Stimulated activated naive CD8-positive, alpha-beta T cell treated with anti-CD3 and anti-CD28 coated beads, Interleukin-15, Interleukin-2, amounts not matched to agents 100 ng/mL and 50 ng/mL, for 24 hours (primary cell): ENCODE data around the gene SLC30A2.

Experiments
- H3K27ac Mint-ChIP-seq: one replicate; pipeline ENCODE4 v1.8.0; 2021; ENCODE audit warnings: mild to moderate bottlenecking, mixed read lengths
- H3K27me3 Mint-ChIP-seq: one replicate; pipeline ENCODE4 v1.8.0; 2021; ENCODE audit warnings: mixed read lengths
- H3K36me3 Mint-ChIP-seq: one replicate; pipeline ENCODE4 v1.8.0; 2021; ENCODE audit warnings: low read depth, mixed read lengths
- H3K4me1 Mint-ChIP-seq: one replicate; pipeline ENCODE4 v1.8.0; 2021; ENCODE audit warnings: low read depth, mixed read lengths
- H3K4me3 Mint-ChIP-seq: one replicate; pipeline ENCODE4 v1.8.0; 2021; ENCODE audit warnings: mild to moderate bottlenecking, mixed read lengths
- H3K9me3 Mint-ChIP-seq: one replicate; pipeline ENCODE4 v1.8.0; 2021; ENCODE audit warnings: mixed read lengths

SLC30A2 gene

DNA sequence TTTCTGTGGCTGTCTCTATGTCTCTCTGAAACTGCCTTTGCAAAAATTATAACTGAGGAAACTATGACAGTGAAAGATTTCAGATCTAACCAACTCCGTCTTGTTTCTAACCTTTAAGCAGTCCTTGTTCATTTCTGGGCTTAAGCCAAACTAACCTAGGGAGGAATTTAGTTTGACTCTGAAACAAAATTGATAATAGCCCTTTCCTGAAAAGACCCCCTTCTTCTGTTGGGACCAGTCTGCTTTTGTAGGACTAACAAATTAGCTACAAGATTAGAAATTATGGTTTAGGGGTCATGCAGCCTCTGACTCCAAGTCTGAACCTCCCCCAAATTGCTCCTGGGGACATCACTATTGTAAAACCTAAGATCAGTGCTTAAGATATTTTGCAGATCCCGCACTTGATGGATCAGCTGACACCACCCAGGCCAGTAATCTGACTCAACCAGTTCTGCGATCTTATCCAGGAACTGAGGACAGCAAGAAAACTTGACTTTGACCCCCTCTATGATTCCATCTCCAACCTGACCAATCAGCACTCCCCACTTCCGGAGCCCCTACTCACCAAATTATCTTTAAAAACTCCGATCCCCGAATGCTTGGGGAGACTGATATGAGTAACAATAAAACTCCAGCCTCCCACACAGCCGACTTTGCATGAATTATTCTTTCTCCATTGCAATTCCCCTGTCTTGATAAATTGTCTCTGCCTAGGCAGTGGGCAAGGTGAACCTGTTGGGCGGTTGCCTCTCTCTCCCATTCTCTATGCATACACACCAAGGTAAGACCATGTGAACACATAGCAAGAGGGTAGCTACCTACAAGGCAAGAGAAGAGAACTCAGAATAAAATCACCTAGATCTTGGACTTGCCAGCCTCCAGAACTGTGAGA lies 32.6 kb upstream of the SLC30A2 start:
- Mint-ChIP-seq H3K27ac (no peak overlapping the region), H3K4me1 (no peaks in the 10 kb centered on the region), H3K27me3 (peaks cover 1% of the 10 kb centered on the region), H3K36me3 (no peaks in the 10 kb centered on the region), H3K4me3 (no peak overlapping the region), H3K9me3 (no peaks in the 10 kb centered on the region)

DNA sequence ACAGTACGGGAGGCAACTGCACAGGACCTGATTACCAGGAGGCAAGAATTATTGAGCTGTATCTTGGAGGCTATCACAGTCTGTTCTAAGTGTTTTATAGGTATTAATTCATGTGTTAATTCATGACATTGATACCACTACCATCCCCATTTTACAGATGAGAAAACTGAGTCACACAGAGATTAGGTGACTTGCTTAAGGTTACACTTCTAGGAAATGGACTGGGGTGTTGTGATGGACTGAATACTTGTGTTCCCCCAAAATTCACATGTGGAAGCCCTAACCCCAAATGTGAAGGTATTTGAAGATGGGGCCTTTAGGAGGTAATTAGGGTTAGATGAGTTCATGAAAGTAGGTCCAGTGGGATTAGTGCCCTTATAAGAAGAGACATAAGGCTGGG lies 31.6 kb upstream of the SLC30A2 start:
- Mint-ChIP-seq H3K4me1 (no peaks in the 10 kb centered on the region), H3K4me3 (no peak overlapping the region), H3K36me3 (no peaks in the 10 kb centered on the region), H3K9me3 (no peaks in the 10 kb centered on the region), H3K27me3 (peaks cover 11% of the 10 kb centered on the region), H3K27ac (no peak overlapping the region)

DNA sequence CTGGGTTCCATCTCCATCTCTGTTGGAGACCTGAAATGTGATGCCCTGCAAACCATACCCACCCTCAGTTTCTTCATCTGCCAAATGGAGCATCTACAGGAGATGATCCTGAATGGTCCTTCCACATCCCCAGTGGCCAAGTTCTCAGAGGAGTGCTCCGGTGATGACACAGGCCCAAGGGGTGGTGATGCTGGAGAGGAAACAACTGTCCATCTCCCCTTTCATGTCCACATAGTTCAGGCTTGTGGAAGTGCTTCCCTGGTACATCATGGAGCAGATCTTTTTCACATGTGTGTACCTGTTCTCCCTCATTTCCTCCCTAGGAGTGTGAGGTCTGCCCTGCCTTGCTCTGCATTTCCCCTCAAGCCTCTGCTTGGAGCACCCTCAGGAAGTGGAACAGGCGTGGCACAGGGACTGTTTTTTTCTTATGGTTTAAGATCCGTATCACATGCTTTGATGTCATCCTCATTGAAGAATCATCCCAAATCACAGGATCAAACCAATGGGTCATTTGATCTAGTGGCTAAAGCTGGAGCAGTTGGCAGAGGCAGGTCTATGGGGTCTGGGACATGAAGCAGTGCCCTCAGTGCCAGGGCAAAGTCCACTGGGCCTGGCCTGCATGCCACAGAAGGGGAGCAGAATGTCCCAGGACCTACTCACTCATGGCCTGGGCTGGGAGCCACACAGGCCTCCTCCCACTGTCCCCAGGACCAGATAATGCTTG lies 29.7 kb upstream of the SLC30A2 start:
- no peak overlapping the region for H3K4me3 Mint-ChIP-seq
- H3K36me3 Mint-ChIP-seq = no peaks in the 10 kb centered on the region
- H3K9me3 Mint-ChIP-seq = no peaks in the 10 kb centered on the region
- peaks cover 24% of the 10 kb centered on the region for H3K27me3 Mint-ChIP-seq
- no peak overlapping the region for H3K27ac Mint-ChIP-seq
- no peaks in the 10 kb centered on the region for H3K4me1 Mint-ChIP-seq

DNA sequence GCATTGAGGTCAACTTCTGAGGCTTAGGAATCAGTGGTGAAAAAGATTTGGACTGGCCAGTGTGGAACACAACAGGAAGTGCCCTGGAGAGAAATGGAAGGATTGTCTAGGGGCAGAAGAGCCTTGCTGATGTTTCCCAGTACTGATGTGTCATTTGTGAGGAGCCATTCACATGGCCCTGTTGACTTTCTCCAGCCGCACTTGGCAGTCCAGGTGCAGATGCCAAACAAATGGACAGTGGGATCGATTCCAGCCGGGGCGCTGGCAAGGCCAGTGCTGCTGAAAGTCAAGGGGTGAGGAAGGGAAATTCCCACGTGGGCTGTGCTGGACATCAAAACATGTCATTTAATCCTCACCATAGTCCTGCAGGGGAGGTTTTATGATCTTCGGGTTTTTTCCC lies 26.4 kb upstream of the SLC30A2 start:
- H3K27me3 Mint-ChIP-seq = peaks cover 27% of the 10 kb centered on the region
- H3K4me1 Mint-ChIP-seq = no peaks in the 10 kb centered on the region
- no peak overlapping the region for H3K27ac Mint-ChIP-seq
- no peaks in the 10 kb centered on the region for H3K9me3 Mint-ChIP-seq
- no peaks in the 10 kb centered on the region for H3K36me3 Mint-ChIP-seq
- no peak overlapping the region for H3K4me3 Mint-ChIP-seq

DNA sequence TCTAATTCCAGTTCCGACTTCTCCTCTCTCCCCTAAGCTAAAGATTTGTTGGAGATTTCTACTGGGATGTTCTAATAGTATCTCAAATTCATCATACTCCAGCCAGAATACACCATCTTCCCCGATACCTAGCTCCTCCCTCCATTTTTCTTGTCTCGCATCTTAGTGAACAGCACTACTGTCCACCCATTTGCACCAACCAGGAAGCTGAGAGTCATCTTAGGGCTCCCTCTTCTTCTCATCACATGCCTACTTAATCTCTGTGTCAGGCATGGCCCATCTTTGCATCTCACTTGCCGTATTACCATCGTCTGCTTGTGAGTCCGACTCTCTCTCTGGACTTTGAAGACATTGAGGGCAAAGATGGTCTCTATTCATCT lies 25.0 kb upstream of the SLC30A2 start:
- Mint-ChIP-seq H3K27me3 (peaks cover 30% of the 10 kb centered on the region), H3K4me1 (no peaks in the 10 kb centered on the region), H3K27ac (no peak overlapping the region), H3K9me3 (no peaks in the 10 kb centered on the region), H3K4me3 (no peak overlapping the region), H3K36me3 (no peaks in the 10 kb centered on the region)

DNA sequence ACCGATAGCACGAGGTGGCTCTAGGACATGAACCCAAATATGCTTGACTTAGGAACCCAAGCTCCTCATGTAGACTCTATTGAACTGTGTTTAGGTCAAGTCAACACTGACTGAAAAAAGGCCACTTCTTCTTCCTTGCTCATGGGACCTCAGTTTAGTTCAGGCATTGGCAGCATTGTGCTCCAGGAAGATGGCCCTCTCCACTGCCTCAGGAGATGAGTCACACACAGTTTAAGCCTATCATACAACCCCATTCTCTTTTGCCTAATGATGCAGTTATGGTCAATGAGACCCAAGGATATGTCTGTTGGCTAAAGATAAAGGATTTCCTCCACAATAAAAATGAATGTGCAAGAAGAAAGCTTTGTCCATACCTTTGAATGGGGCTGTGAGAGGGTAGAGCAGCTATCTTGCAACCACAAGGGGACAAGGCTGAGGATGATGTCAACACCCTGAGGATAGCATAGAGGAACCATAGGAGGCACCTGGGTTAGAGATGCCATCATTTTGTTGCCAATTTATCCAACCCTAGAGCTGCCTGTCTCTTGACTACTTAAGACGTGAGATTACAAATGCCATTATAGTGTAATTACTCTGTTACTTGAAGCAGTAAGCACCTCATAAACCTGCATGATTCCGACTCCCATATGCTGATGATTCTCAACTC lies 24.5 kb upstream of the SLC30A2 start:
- H3K27ac Mint-ChIP-seq = no peak overlapping the region
- H3K4me1 Mint-ChIP-seq = no peaks in the 10 kb centered on the region
- H3K4me3 Mint-ChIP-seq = no peak overlapping the region
- peaks cover 30% of the 10 kb centered on the region for H3K27me3 Mint-ChIP-seq
- no peaks in the 10 kb centered on the region for H3K9me3 Mint-ChIP-seq
- H3K36me3 Mint-ChIP-seq = no peaks in the 10 kb centered on the region

DNA sequence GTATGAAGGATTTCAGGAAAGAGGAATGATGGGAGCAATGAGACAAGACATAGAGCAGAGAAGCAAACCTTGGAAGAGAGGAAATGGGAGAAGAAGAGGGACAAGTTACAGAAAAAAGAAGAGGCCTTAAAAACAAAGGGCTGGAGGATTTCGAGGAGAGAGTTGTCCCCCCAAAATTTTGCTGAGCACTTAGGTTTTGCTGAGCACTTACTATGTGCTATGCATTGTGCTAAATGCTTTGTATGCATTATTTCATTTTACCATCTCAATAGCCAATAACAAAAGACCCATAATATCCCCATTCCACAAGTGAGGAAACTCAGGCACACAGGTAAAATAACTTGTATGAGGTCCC lies 24.0 kb upstream of the SLC30A2 start:
- H3K4me1 Mint-ChIP-seq = no peaks in the 10 kb centered on the region
- H3K9me3 Mint-ChIP-seq = no peaks in the 10 kb centered on the region
- no peaks in the 10 kb centered on the region for H3K36me3 Mint-ChIP-seq
- no peak overlapping the region for H3K4me3 Mint-ChIP-seq
- H3K27ac Mint-ChIP-seq = no peak overlapping the region
- peaks cover 30% of the 10 kb centered on the region for H3K27me3 Mint-ChIP-seq

DNA sequence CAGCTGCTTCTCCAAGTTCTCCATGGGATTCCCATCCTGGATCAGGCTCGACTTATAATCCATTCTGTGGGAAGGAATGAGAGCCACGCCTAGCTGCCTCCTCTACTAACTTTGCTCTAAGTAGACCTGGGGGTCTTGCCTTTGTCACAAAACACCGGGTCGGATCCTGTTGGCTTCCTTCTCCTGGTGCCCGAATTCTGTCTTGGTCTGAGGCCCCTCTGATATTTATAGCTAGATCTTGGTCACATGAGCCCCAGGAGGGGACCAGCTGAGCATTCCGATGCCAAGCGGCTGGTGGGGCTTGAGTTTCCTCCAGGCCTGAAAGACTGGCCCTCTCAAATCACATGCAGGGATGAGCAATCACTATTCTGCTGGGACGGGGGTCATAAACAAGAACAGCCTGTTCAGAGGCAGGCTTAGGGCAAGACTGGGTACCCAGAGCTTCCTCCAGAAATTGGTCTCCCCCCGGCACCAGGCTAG lies 21.6 kb upstream of the SLC30A2 start, which contains the start of gene TRIM63:
Gene TRIM63 (minus strand): TSS at position 199 of the 480 bp plus-strand sequence. CDS start 136 bp downstream, at position 63.
- Mint-ChIP-seq H3K27me3 (peaks cover 18% of the 10 kb centered on the region), H3K27ac (no peak within 1 kb of the TSS), H3K4me3 (no peak within 1 kb of the TSS)

DNA sequence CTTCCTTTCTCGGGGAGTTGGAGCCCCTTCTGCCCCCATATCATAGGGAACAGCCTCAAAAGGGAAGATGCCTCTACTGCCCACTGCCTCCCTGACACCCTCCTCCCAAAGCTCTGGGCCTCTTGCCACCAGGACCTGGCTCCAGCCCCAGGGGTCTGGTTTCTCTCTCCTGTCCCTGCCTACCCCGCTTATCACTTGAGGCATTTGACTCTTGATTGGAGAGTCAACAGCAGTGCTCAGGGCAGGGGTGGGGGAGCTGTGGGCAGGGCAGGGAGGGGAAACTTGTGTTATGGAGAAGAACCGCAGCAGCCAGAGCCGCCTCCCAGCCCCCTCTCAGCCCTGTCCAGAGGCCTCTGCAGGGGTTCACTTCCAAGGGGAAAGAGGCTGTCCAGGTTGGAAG lies 20.9 kb upstream of the SLC30A2 start:
- peaks cover 12% of the 10 kb centered on the region for H3K27me3 Mint-ChIP-seq
- no peak overlapping the region for H3K27ac Mint-ChIP-seq
- H3K36me3 Mint-ChIP-seq = no peaks in the 10 kb centered on the region
- no peaks in the 10 kb centered on the region for H3K4me1 Mint-ChIP-seq
- no peak overlapping the region for H3K4me3 Mint-ChIP-seq
- H3K9me3 Mint-ChIP-seq = no peaks in the 10 kb centered on the region

More for the DNA sequence above, 21.6 kb upstream of the SLC30A2 start, which contains the start of gene TRIM63:
- no peaks in the 10 kb centered on the region for H3K36me3 Mint-ChIP-seq
- no peaks in the 10 kb centered on the region for H3K9me3 Mint-ChIP-seq
- H3K4me1 Mint-ChIP-seq = no peaks in the 10 kb centered on the region

DNA sequence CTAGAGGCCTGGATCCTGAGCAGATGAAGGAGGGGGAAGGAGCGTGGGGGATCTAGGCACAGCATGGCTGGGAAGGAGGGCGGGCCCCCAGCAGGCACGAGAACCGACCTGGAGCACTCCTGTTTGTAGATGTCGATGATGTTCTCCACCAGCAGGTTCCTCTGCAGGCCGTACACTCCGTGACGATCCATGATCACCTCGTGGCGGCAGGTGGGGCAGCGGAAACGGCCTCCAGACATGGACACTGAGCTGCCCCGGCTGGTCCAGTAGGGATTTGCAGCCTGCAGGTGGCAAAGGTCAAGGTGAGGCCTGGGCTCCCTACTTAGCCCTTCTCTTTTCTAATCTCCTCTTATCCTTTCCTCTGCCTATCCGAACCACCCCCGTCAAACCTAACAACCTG lies 20.2 kb upstream of the SLC30A2 start:
- Mint-ChIP-seq H3K27me3 (peaks cover 11% of the 10 kb centered on the region), H3K4me3 (no peak overlapping the region)

DNA sequence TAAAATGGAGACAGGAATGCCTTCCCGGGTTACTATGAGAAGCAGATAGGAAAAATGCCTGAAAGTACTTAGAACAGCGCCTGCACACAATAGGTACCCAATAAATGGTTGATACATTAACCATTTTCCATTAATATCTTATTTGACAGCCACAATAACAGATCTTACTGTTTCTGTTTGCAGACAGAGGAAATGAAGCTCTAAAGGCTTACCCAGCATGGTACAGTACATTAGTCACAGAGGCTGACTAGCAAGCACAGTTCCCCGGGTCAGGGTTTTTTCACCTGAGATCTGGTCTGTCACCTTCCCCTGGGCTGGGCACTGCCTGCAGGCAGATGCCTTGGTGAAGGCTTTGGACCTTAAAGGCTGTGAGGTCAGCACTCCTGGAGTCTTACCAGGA lies 18.6 kb upstream of the SLC30A2 start:
- H3K9me3 Mint-ChIP-seq = no peaks in the 10 kb centered on the region

More for the DNA sequence above, 20.2 kb upstream of the SLC30A2 start:
- no peaks in the 10 kb centered on the region for H3K9me3 Mint-ChIP-seq
- no peaks in the 10 kb centered on the region for H3K36me3 Mint-ChIP-seq
- H3K27ac Mint-ChIP-seq = no peak overlapping the region
- H3K4me1 Mint-ChIP-seq = no peaks in the 10 kb centered on the region

DNA sequence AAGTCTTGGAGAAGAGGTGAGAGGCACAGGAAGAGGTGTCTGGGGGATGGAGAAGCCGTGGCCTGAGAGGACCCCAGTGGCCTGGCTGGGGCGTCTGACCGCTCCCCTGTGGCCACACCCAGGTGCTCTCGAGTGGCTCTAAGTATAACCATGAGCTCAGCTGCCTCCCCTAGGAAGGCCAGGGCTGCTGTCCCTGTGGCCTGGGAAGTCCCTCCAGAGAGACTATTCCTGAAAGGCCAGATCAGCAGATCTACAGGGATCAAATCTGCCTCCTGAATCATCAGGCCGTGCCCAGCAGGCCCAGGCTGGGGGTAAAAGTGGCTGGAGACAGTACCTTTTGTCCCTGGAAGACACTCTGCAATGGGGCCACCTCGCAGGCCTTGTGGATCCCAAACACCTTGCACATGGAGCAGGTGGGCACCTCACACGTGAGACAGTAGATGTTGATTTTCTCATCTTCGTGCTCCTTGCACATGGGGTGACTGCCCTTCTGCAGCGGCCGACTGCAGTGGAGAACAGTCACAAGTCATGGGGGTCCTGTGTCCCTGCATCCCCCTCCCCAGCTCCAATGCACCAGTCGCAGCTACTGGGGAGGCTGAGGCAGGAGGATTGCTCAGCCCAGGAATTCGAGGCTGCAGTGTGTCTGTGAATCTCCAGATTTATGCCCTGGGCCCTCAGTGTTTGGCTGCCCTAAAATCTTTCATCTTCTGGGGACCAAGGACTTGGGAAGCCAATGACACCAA lies 15.1 kb upstream of the SLC30A2 start:
- Mint-ChIP-seq H3K36me3 (no peaks in the 10 kb centered on the region), H3K9me3 (no peaks in the 10 kb centered on the region), H3K4me1 (no peaks in the 10 kb centered on the region), H3K27ac (no peak overlapping the region), H3K4me3 (no peak overlapping the region), H3K27me3 (peaks cover 10% of the 10 kb centered on the region)

More for the DNA sequence above, 18.6 kb upstream of the SLC30A2 start:
- H3K27ac Mint-ChIP-seq = no peak overlapping the region
- H3K4me3 Mint-ChIP-seq = no peak overlapping the region
- H3K27me3 Mint-ChIP-seq = peaks cover 4% of the 10 kb centered on the region
- no peaks in the 10 kb centered on the region for H3K36me3 Mint-ChIP-seq
- no peaks in the 10 kb centered on the region for H3K4me1 Mint-ChIP-seq

DNA sequence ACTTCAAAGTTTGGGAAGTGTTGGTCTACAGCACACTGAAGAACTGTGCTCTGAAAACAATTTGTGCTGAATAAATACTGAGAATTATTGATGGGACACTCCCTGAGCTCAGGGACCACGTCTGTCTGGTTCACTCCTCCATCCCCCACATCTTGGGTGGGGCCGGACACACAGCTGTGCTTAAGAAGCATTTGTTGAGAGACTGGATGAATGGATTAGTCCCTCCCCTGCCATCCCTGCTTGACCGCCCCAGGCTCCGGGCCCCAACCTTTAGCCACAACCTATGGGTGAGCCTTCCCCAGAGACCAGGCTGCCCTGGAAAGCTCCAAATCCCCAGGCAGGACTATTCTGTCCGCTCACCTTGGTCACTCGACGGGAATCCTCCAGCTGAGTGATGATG lies 14.0 kb upstream of the SLC30A2 start:
- Mint-ChIP-seq H3K4me1 (no peaks in the 10 kb centered on the region), H3K9me3 (no peaks in the 10 kb centered on the region), H3K4me3 (no peak overlapping the region), H3K27me3 (peaks cover 17% of the 10 kb centered on the region), H3K27ac (no peak overlapping the region), H3K36me3 (no peaks in the 10 kb centered on the region)

DNA sequence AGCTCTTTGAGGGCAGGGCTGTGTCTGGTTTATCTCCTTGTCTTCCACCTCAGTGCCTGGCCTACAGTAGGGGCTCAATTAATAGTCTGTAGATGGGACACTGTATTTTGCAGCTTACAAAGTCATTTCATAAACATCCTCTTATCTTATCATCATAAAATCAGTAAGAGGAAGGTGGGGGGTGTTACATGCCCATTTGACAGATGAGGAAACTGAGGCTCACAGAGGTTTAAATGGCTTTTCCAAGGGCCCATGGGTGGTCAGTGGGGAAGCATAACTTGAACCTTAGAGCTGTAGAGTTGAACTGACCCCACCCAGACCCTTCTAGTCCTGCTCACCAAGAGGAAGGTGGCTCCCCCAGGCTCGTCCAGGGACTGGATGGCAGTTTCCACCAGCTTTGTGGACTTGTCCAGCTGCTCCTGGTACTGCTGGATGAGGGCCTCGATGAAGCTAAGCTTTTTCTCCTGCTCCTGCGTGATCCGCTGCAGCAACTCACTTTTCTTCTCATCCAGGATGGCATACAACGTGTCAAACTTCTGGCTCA lies 12.2 kb upstream of the SLC30A2 start:
- no peaks in the 10 kb centered on the region for H3K4me1 Mint-ChIP-seq
- H3K27me3 Mint-ChIP-seq = peaks cover 33% of the 10 kb centered on the region
- no peak overlapping the region for H3K27ac Mint-ChIP-seq
- H3K4me3 Mint-ChIP-seq = no peak overlapping the region
- no peaks in the 10 kb centered on the region for H3K36me3 Mint-ChIP-seq
- H3K9me3 Mint-ChIP-seq = no peaks in the 10 kb centered on the region
